Hepatocyte (in vitro differentiated cells): ENCODE measurements around the gene CCDC59.

ENCODE experiments used
- CTCF ChIP-seq: fragments of 200-600 bp; sonication (generic); IDR thresholded peaks from 2 replicates; pipeline ENCODE4 v1.5.1; 2016; ENCODE audit warnings: antibody characterized with exemption, mild to moderate bottlenecking; ENCODE audit not compliant: poor library complexity
- EZH2 ChIP-seq: fragments of 200-600 bp; sonication (generic); IDR thresholded peaks from 2 replicates; pipeline ENCODE4 v1.6.1; 2016; ENCODE audit warnings: antibody characterized with exemption, mild to moderate bottlenecking, borderline replicate concordance
- EZH2phosphoT487 ChIP-seq: fragments of 200-600 bp; sonication (generic); IDR thresholded peaks from one replicate; pipeline ENCODE4 v1.6.1; 2018; ENCODE audit warnings: antibody characterized with exemption, mild to moderate bottlenecking, low read depth, moderate library complexity; ENCODE audit not compliant: unreplicated experiment, severe bottlenecking

GRCh38 chr12:82350161-82350560 is 8.0 kb downstream of the CCDC59 start:
- TF ChIP-seq CTCF (no peak), EZH2phosphoT487 (no peak), EZH2 (no peak)
